HTR-8/SVneo (cell line): ENCODE results near the gene RAB11FIP4.

Experiments used
- DNase-seq: peaks from one replicate; pipeline ENCODE4 v3.0.0; 2011; ENCODE audit warnings: low spot score, mixed read lengths; ENCODE audit not compliant: insufficient read length
- FAIRE-seq: peaks from 2 replicates; lab custom pipeline; 2011; peaks lifted over from hg19 to GRCh38; lab: Jason Lieb, UNC

The RAB11FIP4 gene

DNA sequence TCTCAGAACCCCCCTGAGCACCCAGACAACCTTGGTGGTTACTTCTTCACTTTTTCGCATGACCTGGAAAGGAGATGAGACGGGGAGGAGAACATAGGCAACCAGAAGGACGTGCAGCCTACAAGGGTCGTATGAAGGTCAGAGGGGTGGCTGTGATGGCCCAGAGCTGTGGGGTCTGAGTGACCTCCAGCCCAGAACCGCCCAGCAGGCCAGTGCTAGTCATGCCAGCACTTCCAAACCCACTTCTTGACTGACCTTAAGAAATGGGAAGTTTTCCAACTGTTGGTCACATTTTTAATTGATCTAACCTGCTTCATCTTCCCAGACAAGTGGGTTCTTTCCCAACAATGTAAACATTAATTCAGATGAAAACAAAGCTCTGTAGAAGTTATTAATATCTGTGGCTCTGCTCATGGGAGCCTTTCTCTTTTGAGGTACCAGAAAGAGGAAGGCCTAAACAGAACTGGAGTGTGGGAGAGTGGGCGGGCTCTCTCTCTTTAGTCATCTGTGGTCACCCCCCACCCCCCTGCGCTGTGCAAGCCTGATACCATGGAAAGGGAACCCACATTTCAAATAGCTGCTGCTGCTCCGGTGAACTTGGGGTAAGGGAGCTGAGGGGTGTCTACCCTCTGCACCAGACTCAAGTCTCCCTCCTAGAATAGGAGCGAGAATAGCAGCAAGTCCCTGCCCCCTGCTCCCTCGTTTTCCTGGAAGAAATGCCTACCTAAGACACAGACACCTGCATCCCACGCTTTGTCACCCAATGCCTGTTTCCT, 101.6 kb downstream of the RAB11FIP4 start:
- no peak for FAIRE-seq

DNA sequence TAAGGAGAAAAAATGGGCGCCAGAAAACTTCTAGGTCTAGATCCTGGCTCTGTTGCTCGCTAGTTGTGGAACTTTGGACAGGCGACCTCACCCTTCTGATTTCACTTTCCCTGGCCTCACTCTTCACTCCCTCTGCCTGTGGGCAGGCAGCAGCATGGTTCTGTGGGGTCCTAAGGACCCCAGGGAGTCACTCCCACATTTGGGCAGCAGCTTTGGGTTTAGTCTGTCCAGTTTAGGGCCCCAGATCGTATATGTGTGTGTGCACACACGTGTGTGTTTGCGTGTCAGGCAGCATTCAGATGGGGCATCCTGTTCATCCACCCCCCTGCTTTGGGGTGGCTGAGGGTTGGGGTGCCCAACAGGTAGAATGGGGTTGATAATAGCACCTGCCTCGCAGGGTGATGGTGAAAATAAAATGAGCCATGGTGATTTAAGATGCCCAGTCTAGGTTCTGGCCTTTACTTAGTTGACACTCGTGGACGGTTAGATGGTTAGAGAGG, 102.2 kb downstream of the RAB11FIP4 start:
- FAIRE-seq (no peak), DNase-seq (no peak)

More for the DNA sequence above, 101.6 kb downstream of the RAB11FIP4 start:
- no peak for DNase-seq

DNA sequence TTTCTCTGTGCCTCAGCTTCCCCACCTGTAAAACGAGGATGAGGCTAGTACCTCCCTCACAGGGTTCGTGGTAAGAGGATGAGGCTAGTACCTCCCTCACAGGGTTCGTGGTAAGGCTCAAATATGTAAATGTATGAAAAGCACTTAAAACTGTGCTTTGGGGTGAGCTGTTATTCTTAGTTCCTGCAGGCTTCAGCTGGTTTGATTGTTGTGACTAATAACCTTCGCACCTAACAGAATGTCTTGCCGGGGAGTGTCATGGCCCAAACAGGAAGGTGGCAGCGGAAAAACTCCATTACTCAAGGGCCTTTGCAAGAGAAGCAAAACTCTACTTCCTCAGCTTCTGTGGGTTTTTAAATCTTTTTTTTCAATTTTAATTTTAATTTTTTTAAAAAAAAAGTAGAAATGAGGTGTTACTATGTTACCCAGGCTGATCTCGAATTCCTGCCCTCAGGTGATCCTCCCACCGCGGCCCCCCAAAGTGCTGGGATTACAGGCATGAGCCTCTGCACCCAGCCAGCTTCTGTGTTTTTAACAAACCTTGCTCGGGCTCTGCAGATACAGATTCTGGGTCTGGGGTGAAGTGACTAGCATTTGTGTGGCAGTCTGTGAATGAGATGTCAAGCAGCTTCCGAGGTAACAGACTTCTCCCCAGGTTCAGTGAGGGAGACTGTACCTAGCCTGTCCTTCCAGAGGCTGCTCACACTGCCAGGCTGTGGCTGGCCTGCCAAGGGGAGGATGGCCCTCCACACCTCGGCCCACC, 103.0 kb downstream of the RAB11FIP4 start:
- peak; percentile 42 for FAIRE-seq

DNA sequence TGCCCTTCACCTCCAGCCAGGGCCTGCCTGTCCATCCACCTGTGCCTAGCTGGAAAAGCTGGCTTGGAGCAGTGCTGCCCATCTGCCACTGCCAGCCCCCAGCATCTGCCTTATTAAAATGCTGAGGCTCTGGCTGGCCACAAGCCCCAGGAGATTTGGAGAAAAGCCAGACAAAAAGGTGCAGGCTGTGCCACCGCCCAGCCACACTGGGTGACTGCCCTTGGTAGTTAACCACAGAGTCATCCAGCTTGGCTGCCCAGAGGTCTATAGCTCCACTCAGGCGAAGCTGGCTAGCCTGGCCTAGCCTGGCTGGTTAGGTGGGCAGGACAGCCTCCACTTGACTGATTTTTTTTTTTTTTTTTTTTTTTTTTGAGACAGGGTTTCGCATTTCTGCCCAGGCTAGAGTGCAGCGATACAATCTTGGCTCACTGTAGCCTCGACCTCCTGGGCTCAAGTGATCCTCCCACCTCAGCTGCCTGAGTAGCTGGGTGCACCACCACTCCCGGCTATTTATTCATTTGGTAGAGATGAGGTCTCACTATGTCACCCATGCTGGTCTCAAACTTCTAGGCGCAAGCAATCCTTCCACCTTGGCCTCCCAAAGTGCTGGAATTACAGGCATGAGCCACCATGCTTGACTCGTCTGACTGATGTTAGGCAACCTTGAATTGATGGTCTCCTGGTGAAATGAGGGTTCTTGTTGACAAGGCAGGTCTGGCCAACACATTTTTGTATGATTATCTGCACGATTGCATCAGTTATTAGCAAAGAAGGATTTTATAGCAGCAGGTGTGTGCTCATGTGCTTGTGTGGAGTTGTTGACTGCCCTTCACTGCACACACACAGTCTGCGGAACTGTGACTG, 103.8 kb downstream of the RAB11FIP4 start:
- DNase-seq = no peak
- FAIRE-seq = no peak

More for the DNA sequence above, 103.0 kb downstream of the RAB11FIP4 start:
- DNase-seq = no peak

DNA sequence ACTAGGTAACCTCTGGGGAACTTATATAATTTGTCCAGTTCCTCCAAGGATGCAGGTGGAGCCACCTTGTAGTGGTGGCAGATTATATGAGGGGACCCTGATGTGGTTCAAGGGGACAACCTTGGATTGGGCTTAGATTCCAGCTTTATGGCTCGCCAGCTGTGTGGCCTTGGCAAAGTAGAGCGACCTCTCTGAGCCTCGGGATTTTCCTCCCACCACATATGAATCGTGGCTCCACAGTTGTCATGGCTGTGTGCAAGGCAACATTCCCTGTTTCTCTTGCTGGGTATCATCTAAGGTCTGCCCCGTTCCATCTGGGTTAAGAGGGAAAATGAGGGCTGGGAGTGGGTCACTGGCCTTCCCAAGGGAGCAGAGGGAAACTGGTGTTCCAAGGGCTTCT, 104.6 kb downstream of the RAB11FIP4 start:
- FAIRE-seq = no peak
- no peak for DNase-seq

DNA sequence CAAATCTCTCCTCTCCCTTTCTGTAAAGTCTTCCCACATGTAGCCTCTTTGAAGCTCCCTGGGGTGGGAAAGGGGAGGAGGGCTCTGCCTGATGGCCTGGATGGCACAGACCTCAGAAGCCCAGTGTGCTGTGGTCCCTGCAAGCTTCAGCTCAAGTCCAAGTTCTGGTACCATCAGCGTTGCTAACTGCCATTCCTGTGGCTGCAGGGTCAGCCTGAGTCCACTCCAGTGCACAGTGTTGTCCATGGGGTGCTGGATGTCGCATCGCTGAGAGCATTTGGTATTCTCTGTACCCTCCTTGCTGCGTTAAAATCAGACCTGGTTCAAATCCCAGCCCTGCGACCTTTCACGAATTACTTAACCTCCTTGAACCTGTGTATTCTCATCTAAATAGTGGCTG, 105.1 kb downstream of the RAB11FIP4 start:
- DNase-seq = no peak
- FAIRE-seq = peak; percentile 23

DNA sequence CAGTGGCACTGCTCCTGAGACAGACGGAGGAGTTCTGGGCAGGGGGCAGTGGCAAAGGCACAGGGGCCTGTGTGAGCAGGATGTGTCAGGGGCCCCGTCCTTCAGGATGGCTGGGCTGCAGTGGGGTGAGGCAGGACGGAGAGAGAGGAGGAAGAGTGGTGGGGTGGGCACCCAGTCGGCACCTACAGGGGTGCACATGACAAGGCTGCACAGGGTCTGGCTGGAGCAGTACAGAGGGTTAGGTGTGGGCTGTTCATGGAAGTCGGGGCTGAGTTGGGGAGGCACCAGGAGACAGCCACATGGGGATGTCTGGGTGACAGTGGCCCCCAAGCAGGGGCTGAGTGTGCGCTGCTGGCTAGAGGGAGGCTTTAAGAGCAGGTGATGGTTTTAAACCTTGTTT, 106.0 kb downstream of the RAB11FIP4 start:
- no peak for FAIRE-seq
- no peak for DNase-seq

DNA sequence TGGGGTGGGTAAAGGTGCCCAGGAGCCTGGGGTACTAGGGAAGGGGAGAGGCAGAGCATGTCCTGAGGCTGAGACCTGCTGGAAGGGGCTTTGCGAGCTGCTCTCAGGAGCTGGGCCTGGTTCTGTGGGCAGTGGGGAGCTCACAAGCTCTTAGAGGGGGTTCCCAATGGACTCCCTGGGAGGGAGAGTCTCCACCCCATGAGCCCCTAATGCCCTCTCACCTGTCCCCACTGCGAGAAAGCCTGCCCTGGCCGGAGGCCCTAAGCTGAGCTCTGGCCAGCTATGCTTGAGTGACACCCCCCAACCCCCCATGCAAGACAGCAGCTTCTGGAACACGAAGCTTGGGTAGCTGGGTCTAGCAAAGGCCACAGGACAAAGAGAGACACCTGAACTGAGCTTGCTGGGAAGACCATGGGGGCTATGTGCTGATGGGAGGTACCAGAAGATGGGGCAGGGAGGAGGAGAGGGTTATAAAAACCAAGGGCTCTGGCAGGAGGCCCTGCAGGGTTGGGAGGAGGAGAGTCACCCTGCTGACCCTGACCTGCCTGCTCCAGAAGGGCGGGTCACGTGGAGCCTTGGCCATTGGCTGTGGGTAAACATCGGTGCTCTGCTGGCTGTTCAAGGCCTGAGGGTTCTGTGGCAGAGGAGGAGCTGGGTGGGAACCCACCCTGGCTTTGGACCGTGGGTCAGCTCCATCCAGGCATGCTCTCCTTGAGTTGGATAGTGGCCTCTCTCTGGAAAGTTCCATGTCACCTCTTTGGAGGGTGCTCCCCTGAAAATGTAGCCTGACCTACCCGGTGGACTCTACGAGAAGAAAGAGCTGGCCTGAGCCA, 106.7 kb downstream of the RAB11FIP4 start:
- DNase-seq (no peak), FAIRE-seq (no peak)

DNA sequence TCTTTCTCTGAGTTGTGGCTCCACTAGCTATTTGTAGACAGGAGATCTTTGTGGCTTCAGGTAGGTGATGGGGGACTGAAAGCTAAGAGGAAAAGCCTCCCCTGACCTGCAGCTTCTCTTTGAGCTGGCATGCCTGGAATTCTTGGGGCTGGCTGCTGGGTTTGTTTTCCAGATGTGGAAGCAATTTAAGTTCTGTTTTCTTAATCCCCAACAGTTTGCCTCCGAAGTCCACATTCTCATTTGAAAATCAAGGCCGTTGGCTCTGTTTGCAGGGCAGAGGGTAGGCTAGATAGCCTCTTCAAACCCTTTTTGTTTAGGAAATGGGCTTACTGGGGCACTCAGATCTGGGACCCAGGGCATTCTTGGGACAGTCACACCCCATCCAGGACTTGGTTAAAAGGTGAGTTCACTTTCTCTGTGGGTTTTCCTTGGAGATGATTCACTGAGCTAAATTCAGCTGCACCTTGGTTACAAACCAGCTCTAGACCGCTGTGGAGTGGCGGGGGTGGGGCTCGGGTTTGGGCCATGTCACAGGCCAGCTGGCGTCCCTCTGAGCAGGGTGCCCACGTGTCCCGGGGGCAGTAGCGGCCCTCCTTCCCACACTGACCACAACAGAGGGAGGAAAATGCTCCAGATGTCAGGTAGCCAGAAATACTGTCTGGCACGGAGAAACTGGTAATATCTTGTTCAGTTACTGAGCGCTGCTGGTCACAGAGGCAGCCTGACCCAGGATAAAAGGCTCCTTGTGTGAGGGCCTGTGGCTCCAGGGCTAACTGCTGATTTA, 108.5 kb downstream of the RAB11FIP4 start:
- FAIRE-seq (no peak), DNase-seq (no peak)

DNA sequence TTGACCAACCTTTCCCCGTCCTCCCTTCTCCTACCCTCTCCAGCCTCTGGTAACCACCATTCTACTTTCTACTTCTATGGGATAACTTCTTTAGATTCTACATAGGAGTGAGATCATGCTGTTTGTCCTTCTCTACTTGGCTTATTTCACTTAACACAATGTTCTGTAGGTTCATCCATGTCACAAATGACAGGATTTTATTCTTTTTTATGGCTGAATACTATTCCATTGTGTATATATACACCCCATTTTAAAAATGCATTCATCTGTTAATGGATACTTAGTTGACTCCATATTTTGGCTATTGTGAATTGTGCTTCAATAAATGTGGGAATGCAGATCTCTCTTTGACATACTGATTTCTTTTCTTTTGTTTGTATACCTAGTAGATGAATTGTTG, 115.0 kb downstream of the RAB11FIP4 start:
- FAIRE-seq (no peak), DNase-seq (no peak)

DNA sequence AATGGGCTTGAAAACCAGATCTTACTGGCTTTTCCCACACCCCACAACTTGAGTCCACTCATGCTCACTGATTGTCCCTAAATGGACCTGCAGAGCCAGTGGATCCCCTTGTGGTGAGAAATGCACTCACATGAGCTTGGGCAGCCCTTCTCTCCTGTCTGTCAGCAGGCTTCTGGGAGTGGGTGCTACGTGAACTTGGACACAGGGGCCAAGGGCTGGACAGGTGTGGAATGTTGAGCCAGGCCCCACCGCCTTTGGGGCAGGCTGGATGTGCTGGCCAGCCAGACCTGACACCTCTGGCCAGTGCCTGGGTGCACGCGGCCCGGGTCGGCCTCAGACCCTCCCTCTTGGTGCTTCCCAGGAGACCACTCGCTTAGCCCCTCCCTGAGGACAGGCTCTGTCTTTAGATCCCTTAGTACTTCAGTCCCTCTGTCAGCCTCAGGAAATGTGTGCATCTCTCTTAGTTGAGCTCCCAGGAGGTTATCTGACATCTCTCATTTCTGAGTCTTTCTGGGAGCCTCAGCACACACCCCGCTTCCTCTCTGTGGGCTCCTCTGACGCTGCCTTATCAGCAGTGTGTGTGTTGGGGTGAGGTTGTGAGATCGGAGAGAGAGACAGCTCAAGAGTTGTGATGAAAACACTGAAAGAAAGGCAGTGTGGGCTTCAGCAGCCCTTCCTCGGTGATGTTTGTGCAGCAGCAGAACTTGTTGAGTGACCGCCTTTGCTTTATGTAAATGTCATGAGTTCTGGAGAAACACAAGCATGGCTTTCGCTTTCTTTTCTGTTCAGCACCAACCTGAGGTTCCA, 117.0 kb downstream of the RAB11FIP4 start:
- FAIRE-seq (no peak), DNase-seq (no peak)

DNA sequence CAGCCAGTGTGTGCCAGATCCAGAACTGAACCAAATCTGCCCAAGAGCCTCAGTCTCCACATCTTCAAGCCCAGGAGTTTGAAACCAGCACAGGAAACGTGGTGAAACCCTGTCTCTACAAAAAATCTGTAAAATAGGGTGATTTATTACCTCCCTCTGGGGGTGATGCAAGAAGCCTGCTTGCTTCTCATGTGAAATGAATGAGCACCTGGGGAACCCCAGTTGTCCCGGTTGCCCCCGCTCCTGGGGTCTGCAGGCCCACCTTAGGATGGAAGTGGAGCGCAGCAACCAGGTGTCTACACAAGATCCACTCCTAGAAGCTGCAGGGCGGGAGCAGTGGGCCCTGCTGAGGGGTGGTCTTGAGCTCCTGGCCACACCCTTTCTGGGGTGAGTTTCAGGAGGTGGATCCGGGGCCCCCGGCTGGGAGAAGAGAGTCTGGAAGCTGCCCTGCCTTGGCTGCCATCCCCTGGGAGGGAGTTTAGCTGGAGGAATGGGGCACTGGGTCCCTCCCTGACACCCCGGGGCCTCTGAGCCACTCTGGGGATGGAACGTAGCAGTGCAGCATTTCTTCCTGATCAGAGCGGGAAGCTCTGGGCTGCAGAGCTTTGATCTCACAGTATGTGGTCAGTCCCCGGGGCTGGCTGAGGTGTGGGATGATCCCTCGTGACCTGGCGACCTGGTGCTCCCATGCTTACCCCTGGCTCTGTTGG, 117.8 kb downstream of the RAB11FIP4 start:
- DNase-seq = no peak
- peak; percentile 31 for FAIRE-seq

DNA sequence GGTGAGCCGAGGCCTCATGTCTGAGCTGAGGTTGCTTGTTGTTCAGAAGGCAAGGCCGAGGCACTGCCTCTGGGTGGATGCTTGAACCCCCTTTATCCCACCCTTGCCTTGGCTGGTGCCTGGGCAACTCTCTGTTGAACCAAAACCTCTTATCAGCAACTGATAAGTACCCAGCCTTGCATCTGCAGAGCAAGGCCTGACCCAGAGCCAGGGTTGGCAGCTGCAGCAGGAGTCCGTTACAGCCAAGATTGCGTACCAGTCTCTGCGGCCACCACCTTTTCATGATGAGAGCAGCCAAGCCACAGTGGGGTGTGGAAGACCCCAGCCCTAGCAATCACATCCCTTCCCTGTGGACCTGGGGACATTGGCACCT, 118.3 kb downstream of the RAB11FIP4 start:
- FAIRE-seq (no peak), DNase-seq (no peak)

DNA sequence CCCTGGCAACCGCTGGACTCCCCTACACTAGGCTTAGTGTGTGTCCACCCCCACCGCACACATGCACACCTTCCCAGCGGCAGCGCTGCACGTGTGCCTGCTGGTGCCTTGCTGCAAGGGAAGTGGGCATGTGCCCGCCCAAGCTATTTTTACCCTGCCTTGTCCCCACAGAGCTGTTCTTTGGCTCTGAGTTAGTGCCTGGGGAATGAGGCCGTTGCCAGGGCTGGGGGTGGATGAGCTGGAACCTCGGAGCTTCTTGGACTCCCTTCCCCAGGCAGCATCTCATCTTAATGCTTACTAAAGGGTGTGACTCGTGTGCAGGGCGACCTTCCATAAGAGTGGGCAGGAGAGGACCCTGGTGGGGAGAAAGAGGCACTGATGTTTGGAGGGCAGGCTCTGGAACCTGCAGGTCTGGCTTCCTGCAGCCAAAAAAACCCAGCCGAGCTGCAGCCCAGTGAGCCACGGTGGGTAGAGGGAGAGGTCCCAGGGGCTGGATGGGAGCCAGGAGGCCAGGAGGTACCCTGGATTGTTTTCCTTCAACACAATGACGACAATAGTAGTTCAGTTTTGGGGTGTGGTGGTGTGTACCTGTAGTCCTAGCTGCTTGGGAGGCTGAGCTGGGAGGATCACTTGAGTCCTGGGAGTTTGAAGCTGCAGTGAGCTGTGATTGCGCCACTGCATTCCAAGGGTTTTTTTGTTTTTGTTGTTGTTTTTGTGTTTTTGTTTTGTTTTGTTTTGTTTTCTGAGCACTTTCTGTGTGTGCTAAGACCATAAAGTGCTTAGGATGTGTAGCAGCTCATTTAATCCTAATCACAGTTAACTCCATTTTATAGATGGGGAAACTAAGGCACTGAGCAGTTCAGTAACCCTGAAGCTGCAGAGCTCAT, 119.1 kb downstream of the RAB11FIP4 start:
- FAIRE-seq (peak; percentile 33), DNase-seq (no peak)

DNA sequence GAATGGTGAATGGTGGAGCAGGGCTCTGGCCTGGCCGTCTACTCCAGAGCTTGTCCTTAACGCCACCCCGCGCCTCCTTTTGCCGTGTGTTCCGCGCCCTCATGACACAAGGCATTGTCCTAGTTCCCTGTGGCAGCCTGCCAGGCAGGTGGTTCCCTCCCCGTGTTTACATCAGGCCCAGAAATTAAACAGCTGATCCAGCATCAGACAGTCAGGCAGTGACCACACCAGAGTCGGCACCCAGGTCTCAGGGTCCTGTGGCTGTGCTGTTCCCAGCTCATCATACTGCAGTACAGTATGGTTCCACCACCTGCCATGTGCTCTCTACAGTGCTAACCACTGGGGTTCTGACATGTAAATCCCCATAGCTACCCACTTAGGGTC, 119.7 kb downstream of the RAB11FIP4 start:
- DNase-seq = no peak
- no peak for FAIRE-seq

DNA sequence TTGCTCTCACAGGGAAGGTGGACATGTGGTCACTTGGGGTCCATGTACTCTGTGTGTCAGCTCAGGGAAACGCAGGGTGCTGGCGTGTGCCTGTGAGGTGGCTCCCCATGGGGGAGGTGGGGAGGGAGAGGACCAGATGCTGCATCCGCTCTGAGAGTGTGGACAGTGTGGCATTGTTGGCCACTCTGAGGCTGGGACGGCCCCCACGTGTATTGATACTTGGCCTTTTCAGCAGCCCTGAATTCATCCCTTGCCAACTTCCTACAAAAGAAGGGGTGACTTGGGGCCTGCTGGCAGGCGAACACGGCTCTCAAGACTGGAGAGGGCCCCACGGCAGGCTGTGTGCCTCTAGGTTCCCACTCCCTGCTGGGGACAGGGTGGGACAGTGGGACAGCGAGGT, 120.1 kb downstream of the RAB11FIP4 start:
- FAIRE-seq (no peak), DNase-seq (no peak)
